Kidney epithelial cell (primary cell): ENCODE results near the gene KCNJ11. TPM values are rescaled to one million over a fixed set of nuclear protein-coding genes. Genes with fewer than 3 reads are reported as not detected.

Experiments
- DNase-seq: peaks from one replicate; pipeline ENCODE4 v3.0.0-alpha.2; 2010; ENCODE audit warnings: low read depth
- H3K27me3 ChIP-seq: 2 replicates; pipeline ENCODE4 v1.6.0; 2011; ENCODE audit warnings: low read length; ENCODE audit not compliant: control insufficient read depth, insufficient read depth
- H3K36me3 ChIP-seq: 2 replicates; pipeline ENCODE4 v1.5.1; 2011; ENCODE audit warnings: low read length; ENCODE audit not compliant: control insufficient read depth, insufficient read depth
- H3K4me3 ChIP-seq: 2 replicates; pipeline ENCODE4 v1.5.1; 2011; ENCODE audit warnings: low read depth, mild to moderate bottlenecking, control low read depth, low read length
- CTCF ChIP-seq: IDR thresholded peaks from 2 replicates; pipeline ENCODE4 v1.5.1; 2011; ENCODE audit warnings: mild to moderate bottlenecking, moderate library complexity, low read length, control low read depth, inconsistent platforms; ENCODE audit not compliant: insufficient read depth, poor library complexity, severe bottlenecking
- total RNA-seq: library from RNA; depleted of rRNA; stranded (reverse); fragments of >200 nt; gene quantifications from 2 replicates; pipeline ENCODE4 v1.2.3, GENCODE V29; 2015

Gene KCNJ11
- total RNA-seq, 1 donor from 2014 or later = 1.3 TPM

DNA sequence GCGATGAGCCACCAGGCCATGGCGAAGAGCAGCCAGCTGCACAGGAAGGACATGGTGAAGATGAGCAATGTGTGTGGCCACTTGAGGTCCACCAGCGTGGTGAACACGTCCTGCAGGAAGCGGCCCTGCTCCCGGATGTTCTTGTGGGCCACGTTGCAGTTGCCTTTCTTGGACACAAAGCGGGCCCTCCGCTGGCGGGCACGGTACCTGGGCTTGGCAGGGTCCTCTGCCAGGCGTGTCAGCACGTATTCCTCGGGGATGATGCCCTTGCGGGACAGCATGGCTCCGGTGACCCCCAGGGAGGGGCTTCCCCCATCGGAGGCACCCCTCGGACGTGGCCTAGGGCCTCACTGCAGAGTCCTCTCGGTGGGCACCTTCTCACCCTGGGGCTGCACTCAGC is 648 bp downstream of the KCNJ11 start:
- DNase-seq = no peak
- Histone ChIP-seq H3K27me3 (peaks cover 17% of the 10 kb centered on the region), H3K36me3 (no peaks in the 10 kb centered on the region), H3K4me3 (no peak overlapping the region)
- no peak for TF ChIP-seq CTCF

DNA sequence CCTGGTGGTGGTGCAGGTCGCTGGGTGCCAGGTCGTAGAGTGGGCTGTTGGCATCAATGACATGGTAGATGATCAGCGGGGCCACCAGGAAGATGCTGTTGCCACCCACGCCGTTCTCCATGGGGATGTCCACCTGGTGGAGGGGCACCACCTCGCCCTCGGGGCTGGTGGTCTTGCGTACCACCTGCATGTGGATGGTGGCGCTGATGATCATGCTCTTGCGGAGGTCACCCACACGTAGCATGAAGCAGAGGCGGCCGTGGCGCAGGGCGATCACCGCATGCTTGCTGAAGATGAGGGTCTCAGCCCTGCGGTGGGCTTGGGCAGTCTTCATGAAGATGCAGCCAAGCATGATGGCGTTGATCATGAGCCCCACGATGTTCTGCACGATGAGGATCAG is 1.2 kb downstream of the KCNJ11 start:
- H3K36me3 ChIP-seq = no peaks in the 10 kb centered on the region

GRCh38 chr11:17386331-17387084 is 2.0 kb downstream of the KCNJ11 start:
- peak; percentile 70 for TF ChIP-seq CTCF
- H3K4me3 ChIP-seq = no peak overlapping the region
- H3K36me3 ChIP-seq = no peaks in the 10 kb centered on the region
- peaks cover 17% of the 10 kb centered on the region for H3K27me3 ChIP-seq
- DNase-seq = no peak

More for the DNA sequence above, 1.2 kb downstream of the KCNJ11 start:
- H3K27me3 ChIP-seq = peaks cover 17% of the 10 kb centered on the region
- no peak overlapping the region for H3K4me3 ChIP-seq
- DNase-seq = no peak
- no peak for TF ChIP-seq CTCF

DNA sequence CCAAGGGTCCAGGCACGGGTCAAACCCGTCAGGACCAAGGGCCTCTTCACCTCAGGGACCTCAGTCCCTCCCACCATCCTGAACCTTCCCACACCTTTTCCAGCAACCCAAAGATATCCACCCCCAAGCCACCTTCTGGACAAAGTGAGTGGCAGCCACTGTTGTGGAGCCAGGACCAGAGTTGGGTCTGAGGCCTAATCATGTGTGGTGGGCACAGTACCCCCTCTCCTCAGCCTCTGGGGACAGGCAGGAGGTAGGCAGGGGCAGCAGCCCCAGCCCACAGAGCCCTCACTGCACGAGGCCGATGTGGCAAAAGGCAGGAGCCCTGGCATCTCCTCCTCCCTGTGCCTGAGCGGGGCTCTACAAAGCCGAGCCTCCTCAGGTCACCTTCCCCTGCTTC is 2.5 kb downstream of the KCNJ11 start:
- Histone ChIP-seq H3K36me3 (no peaks in the 10 kb centered on the region), H3K4me3 (no peak overlapping the region), H3K27me3 (peaks cover 17% of the 10 kb centered on the region)
- no peak for DNase-seq
- no peak for TF ChIP-seq CTCF

GRCh38 chr11:17385492-17385891 is 3.0 kb downstream of the KCNJ11 start:
- no peak for TF ChIP-seq CTCF
- DNase-seq = no peak
- Histone ChIP-seq H3K4me3 (no peak overlapping the region), H3K27me3 (peaks cover 14% of the 10 kb centered on the region), H3K36me3 (no peaks in the 10 kb centered on the region)

DNA sequence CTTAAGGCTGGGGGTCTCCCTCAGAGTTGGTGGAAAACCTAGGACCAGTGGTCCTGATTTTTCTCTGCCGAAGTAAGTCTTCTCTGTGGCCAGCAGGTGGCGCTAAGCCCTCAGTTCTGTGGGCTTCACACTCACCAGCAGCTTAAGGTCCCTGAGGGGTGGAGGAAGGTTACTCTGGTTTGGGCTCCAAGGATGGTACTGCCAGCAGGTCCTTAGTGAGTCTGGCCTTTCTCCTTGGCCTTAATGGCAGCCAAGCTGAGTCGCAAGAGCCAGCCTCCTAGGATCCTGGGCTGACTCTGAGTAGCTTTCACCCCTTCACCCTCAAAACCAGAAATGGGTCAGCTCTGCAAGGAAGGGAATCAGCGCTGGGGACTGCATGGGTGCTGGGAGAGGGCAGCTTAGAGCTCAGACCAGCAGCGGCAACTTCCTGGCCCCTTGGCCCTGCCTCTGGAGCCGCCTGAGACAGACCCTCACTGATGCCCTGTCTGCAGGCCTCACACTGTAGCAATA is 4.4 kb downstream of the KCNJ11 start:
- peak; percentile 28 for DNase-seq
- Histone ChIP-seq H3K27me3 (peaks cover 6% of the 10 kb centered on the region), H3K36me3 (no peaks in the 10 kb centered on the region), H3K4me3 (no peak overlapping the region)
- peak; percentile 86 for TF ChIP-seq CTCF
